Left lung (tissue), 10 donors: Measurements from ENCODE around the gene EDN2. TPM values are rescaled to one million over a fixed set of nuclear protein-coding genes. Genes with fewer than 3 reads are reported as not detected.
A peak's percentile ranks its signal among the peaks of the same experiment; 100 is the strongest.

ENCODE experiments used
- ATAC-seq: fragments of 200-7000 bp; cut with Tn5 transposase; one replicate; pipeline ENCODE4 v1.9.1; 2020; ENCODE audit warnings: moderate library complexity
- DNase-seq, 4 donors: peaks; one replicate each; pipeline ENCODE4 v3.0.0-alpha.2; 2013 to 2020
- H3K27ac ChIP-seq, 2 donors: fragments of 200-600 bp; sonication (generic) in 1 of 2; one replicate each; pipeline versions ENCODE4 v1.5.0 to v1.8.0; 2020 to 2021
- H3K27me3 ChIP-seq, 2 donors: fragments of 200-600 bp; sonication (generic) in 1 of 2; one replicate each; pipeline versions ENCODE4 v1.5.0 to v1.8.0; 2020 to 2021
- H3K36me3 ChIP-seq, 2 donors: fragments of 200-600 bp; sonication (generic) in 1 of 2; one replicate each; pipeline versions ENCODE4 v1.5.0 to v1.8.0; 2020 to 2021
- H3K4me1 ChIP-seq, 2 donors: fragments of 200-600 bp; one replicate each; pipeline ENCODE4 v1.8.0; 2021
- H3K4me3 ChIP-seq, 2 donors: fragments of 200-600 bp; sonication (generic) in 1 of 2; one replicate each; pipeline versions ENCODE4 v1.5.0 to v1.8.0; 2020 to 2021; ENCODE audit warnings: mild to moderate bottlenecking in 1 of 2
- H3K9me3 ChIP-seq, 2 donors: fragments of 200-600 bp; sonication (generic) in 1 of 2; one replicate each; pipeline versions ENCODE4 v1.5.0 to v1.8.0; 2020 to 2021
- intact Hi-C, 2 donors: fragments of 100-400 bp; cut with DNase I; formaldehyde crosslinking; loops; one replicate each; pipeline versions ENCODE4 v1.11.2 to v1.14.2; 2022
- polyA plus RNA-seq, 6 donors: library from polyadenylated mRNA; unstranded; fragments of 120-200 nt; gene quantifications; one replicate each; pipeline ENCODE4 v1.2.1, GENCODE V29; 2013; ENCODE audit not compliant: insufficient read length in 6 of 6
- total RNA-seq, 2 donors: library from RNA; stranded (reverse); fragmentation: NEBNext Ultra II Directional; extraction: Animal tissue kit (Norgen Biotek cat#: 25700); gene quantifications; one replicate each; pipeline ENCODE4 v1.2.1, GENCODE V29; 2021
- TF ChIP-seq, protein P1 (sequence below), 2 donors: fragments of 200-600 bp; sonication (generic) in 1 of 2; IDR thresholded peaks; one replicate each; pipeline versions ENCODE4 v1.5.0 to v1.8.0; 2021; ENCODE audit warnings: antibody characterized with exemption in 2 of 2
- donor health status: DM: no; HTN: yes; CAD: no.
- donor health status: DM: no; HTN: no; CAD: no.

The EDN2 gene
- total and polyA plus RNA-seq, 8 donors = 0.22 to 4.0 (median 0.36) TPM; not detected in 1

DNA sequence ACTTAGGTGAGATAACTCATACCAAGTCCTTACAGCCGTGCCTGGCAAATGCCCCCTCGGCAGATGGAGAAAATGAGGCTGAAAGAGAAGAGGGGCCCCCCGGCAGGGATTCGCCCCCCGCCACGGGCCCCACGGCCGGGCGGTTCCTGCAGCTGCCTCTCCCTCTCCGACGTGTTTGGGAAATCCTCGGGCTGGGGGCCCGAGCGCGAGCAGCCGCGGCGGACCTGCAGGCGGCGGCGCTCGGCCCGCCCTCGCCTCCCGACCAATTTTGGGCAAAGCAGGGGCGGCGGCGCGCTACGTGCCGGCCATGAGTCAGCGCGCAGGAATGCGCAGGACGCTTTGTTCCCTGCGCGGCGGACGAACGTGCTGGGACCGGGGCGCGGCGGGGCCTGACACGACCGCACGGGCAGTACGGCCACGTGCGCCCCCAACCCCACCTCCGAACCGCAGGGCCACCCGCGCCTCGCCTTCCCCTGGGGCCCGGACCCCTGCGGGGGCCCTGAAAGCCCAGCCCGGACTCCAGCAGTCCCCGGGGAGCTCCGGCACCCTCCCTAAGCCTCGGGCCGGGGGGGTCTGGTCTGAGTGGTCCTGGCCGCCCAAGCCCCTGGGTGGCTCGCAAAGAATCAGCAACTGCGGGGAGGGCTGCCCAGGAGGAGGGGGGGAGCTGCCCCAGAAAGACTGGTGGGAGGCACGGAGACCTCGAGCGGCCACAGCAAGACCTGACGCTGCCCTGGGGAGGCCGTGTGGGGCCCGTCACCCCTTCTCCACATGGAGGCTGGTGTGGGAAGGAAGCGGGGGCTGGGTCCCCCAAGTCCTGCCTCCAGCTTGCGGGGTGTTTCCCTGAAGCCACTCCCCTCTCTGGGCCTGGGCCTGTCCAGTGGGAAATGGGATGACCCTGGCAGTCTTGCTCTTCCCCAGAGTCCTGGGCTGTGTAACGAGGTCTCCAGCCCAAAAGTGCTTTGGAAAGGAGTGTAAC, 11.9 kb upstream of the EDN2 start:
- Histone ChIP-seq H3K4me1 (peaks cover 20 to 53% of the 10 kb centered on the region in 2 donors), H3K9me3 (no peaks in the 10 kb centered on the region), H3K36me3 (no peaks in the 10 kb centered on the region), H3K27me3 (peaks cover 0 to 22% of the 10 kb centered on the region in 2 donors), H3K27ac (peak overlapping the region; percentile 86 to 90), H3K4me3 (peak overlapping the region; percentile 2 to 36)
- peak; percentile 79 to 93 (median 88) for DNase-seq
- intact Hi-C loops = no loop called here
- peak; percentile 74 for ATAC-seq
- TF ChIP-seq, protein P1, sequence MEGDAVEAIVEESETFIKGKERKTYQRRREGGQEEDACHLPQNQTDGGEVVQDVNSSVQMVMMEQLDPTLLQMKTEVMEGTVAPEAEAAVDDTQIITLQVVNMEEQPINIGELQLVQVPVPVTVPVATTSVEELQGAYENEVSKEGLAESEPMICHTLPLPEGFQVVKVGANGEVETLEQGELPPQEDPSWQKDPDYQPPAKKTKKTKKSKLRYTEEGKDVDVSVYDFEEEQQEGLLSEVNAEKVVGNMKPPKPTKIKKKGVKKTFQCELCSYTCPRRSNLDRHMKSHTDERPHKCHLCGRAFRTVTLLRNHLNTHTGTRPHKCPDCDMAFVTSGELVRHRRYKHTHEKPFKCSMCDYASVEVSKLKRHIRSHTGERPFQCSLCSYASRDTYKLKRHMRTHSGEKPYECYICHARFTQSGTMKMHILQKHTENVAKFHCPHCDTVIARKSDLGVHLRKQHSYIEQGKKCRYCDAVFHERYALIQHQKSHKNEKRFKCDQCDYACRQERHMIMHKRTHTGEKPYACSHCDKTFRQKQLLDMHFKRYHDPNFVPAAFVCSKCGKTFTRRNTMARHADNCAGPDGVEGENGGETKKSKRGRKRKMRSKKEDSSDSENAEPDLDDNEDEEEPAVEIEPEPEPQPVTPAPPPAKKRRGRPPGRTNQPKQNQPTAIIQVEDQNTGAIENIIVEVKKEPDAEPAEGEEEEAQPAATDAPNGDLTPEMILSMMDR (IDR thresholded peaks at IDR 0.05) = peak in 1 of 2 donors; percentile 18

DNA sequence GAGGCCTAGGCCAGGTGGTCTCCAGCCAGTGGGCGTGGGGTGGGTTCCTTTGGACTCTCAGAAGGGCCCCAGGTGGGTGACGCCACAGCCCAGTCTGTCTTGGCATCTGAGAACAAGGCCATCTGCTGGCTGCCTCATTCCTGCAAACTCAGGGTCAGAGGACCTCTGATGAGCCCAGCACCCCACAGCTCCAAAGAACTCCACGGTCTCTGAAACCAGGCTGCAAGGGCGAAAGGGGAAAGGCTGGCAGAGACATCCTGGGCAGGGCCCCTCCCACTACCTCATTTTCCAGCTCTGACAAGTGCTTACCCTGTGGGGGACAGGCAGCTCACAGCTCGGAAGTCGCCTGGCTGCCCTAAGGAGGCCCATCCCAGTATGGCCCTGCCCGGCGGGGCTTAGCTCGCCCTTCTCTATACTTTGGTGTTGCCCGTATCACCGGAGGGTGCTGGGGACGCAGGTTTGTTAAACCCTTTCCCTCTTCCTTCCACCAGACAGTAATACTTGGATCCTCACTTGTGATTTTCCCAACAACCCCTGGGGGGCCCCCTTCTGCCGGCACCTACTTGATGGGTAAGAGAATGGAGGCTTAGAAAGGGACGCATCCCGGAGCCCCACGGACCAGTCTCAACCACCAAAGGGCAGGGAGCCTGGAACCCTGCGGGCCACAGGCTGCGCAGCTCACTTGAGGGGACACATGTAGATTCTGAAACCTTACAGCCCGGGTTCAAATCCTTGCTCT, 10.9 kb upstream of the EDN2 start:
- peak overlapping the region; percentile 86 to 90 for H3K27ac ChIP-seq
- H3K4me3 ChIP-seq = peak overlapping the region in 1 of 2 donors; percentile 36
- DNase-seq = peak in 1 of 4 donors; percentile 60
- intact Hi-C loops = no loop called here
- TF ChIP-seq, protein P1 (IDR thresholded peaks at IDR 0.05) = no peak
- H3K36me3 ChIP-seq = no peaks in the 10 kb centered on the region
- H3K9me3 ChIP-seq = no peaks in the 10 kb centered on the region
- peaks cover 20 to 47% of the 10 kb centered on the region in 2 donors for H3K4me1 ChIP-seq
- ATAC-seq = no peak
- peaks cover 0 to 22% of the 10 kb centered on the region in 2 donors for H3K27me3 ChIP-seq

- intact Hi-C loops = no loop called here
- DNase-seq = peak in 1 of 4 donors; percentile 41
- ATAC-seq = no peak
- no peak overlapping the region for H3K27ac ChIP-seq
- TF ChIP-seq, protein P1 (IDR thresholded peaks at IDR 0.05) = no peak
- H3K4me3 ChIP-seq = no peak overlapping the region
- H3K4me1 ChIP-seq = peaks cover 20 to 41% of the 10 kb centered on the region in 2 donors
- H3K27me3 ChIP-seq = peaks cover 0 to 22% of the 10 kb centered on the region in 2 donors
- H3K9me3 ChIP-seq = no peaks in the 10 kb centered on the region
- no peaks in the 10 kb centered on the region for H3K36me3 ChIP-seq
Observed at GRCh38 chr1:41494351-41495209, 10.1 kb upstream of the EDN2 start.

GRCh38 chr1:41493626-41494350, 9.3 kb upstream of the EDN2 start:
- Histone ChIP-seq H3K9me3 (no peaks in the 10 kb centered on the region), H3K4me3 (no peak overlapping the region), H3K27ac (no peak overlapping the region), H3K36me3 (no peaks in the 10 kb centered on the region), H3K27me3 (peaks cover 0 to 22% of the 10 kb centered on the region in 2 donors), H3K4me1 (peaks cover 16 to 34% of the 10 kb centered on the region in 2 donors)
- TF ChIP-seq, protein P1 (IDR thresholded peaks at IDR 0.05) = no peak
- ATAC-seq = no peak
- peak in 1 of 4 donors; percentile 58 for DNase-seq
- intact Hi-C loops = no loop called here
